IMR-90 (cell line): Measurements from ENCODE around the gene KCNH2. TPM values are rescaled to one million over a fixed set of nuclear protein-coding genes. Genes with fewer than 3 reads are reported as not detected.

Experiments used
- ATAC-seq: fragments of 200-7000 bp; cut with Tn5 transposase; 2 replicates; pipeline ENCODE4 v1.9.1; 2020; ENCODE audit warnings: low read depth, mild to moderate bottlenecking, moderate library complexity
- BruUV-seq: library from RNA; stranded (reverse); fragments of 400-500 nt; replicated peaks from 2 replicates; lab custom pipeline; 2021; lab: Mats Ljungman, UMichigan
- CTCF ChIA-PET: fragments of 300-600 bp; formaldehyde crosslinking; extraction: SDS; loops from one replicate; lab custom pipeline; 2021; ENCODE audit warnings: antibody characterized with exemption; lab: Yijun Ruan, JAX
- POLR2A ChIA-PET: fragments of 300-600 bp; sonication (Branson Sonifier 250); formaldehyde crosslinking; loops from one replicate; lab custom pipeline; 2022; ENCODE audit warnings: antibody characterized with exemption; ENCODE audit not compliant: unreplicated experiment; lab: Charles Lee
- DNase-seq: peaks from one replicate; pipeline ENCODE4 v3.0.0; 2013
- H2AFZ ChIP-seq: replicated peaks from 2 replicates; pipeline ENCODE3; 2013; ENCODE audit warnings: low read length, mild to moderate bottlenecking; ENCODE audit not compliant: poor library complexity
- H2AK5ac ChIP-seq: 2 replicates; pipeline ENCODE4 v1.6.1; 2013; ENCODE audit warnings: low read depth, low read length, inconsistent platforms
- H2AK9ac ChIP-seq: replicated peaks from 2 replicates; pipeline ENCODE3; 2013; ENCODE audit warnings: mild to moderate bottlenecking, low read depth, low read length, moderate library complexity; ENCODE audit not compliant: poor library complexity
- H2BK120ac ChIP-seq: 2 replicates; pipeline ENCODE4 v1.6.1; 2013; ENCODE audit warnings: low read depth, low read length, inconsistent platforms
- H2BK15ac ChIP-seq: 3 replicates; pipeline ENCODE4 v1.6.1; 2013; ENCODE audit warnings: low read depth, low read length, inconsistent platforms
- H2BK20ac ChIP-seq: 2 replicates; pipeline ENCODE4 v1.6.1; 2013; ENCODE audit warnings: low read depth, mild to moderate bottlenecking, inconsistent platforms, low read length, moderate library complexity
- H2BK5ac ChIP-seq: 2 replicates; pipeline ENCODE4 v1.6.1; 2013; ENCODE audit warnings: mild to moderate bottlenecking, low read depth, low read length, inconsistent platforms; ENCODE audit not compliant: poor library complexity, severe bottlenecking
- H3K14ac ChIP-seq: replicated peaks from 2 replicates; pipeline ENCODE4 v1.6.1; 2013; ENCODE audit warnings: low read depth, low read length, inconsistent platforms
- H3K18ac ChIP-seq: 2 replicates; pipeline ENCODE4 v1.6.1; 2013; ENCODE audit warnings: low read depth, low read length, control low read depth
- H3K23ac ChIP-seq: 2 replicates; pipeline ENCODE4 v1.6.1; 2013; ENCODE audit warnings: low read depth, low read length, inconsistent platforms
- H3K27ac ChIP-seq: 2 replicates; pipeline ENCODE4 v1.5.1; 2013; ENCODE audit warnings: mild to moderate bottlenecking, control low read depth, low read length; ENCODE audit not compliant: insufficient read depth
- H3K27me3 ChIP-seq: 2 replicates; pipeline ENCODE4 v1.6.1; 2013; ENCODE audit warnings: low read length; ENCODE audit not compliant: control insufficient read depth, insufficient read depth
- H3K36me3 ChIP-seq: 2 replicates; pipeline ENCODE4 v1.6.1; 2013; ENCODE audit warnings: low read length, mixed read lengths; ENCODE audit not compliant: control insufficient read depth, insufficient read depth
- H3K4ac ChIP-seq: 2 replicates; pipeline ENCODE4 v1.6.1; 2013; ENCODE audit warnings: low read depth, low read length, inconsistent platforms
- H3K4me1 ChIP-seq: 2 replicates; pipeline ENCODE4 v1.6.1; 2013; ENCODE audit warnings: low read length, mixed read lengths; ENCODE audit not compliant: control insufficient read depth, insufficient read depth
- H3K4me2 ChIP-seq: 2 replicates; pipeline ENCODE4 v1.6.1; 2013; ENCODE audit warnings: low read depth, mild to moderate bottlenecking, control low read depth, low read length, moderate library complexity
- H3K4me3 ChIP-seq: 2 replicates; pipeline ENCODE4 v1.5.1; 2013; ENCODE audit warnings: low read depth, mild to moderate bottlenecking, control low read depth, low read length, moderate library complexity; ENCODE audit not compliant: insufficient read depth
- H3K56ac ChIP-seq: 2 replicates; pipeline ENCODE4 v1.6.1; 2013; ENCODE audit warnings: low read length, inconsistent platforms; ENCODE audit not compliant: insufficient read depth; ENCODE audit errors: extremely low read depth
- H3K79me1 ChIP-seq, 2 experiments: 2 replicates each; pipeline ENCODE4 v1.6.1; 2013; ENCODE audit warnings: low read length in 2 of 2, inconsistent platforms in 1 of 2, low read depth in 1 of 2
- H3K9ac ChIP-seq: 2 replicates; pipeline ENCODE4 v1.6.1; 2013; ENCODE audit warnings: low read depth, low read length, control low read depth
- H3K9me1 ChIP-seq: 2 replicates; pipeline ENCODE4 v1.6.1; 2013; ENCODE audit warnings: low read length, inconsistent platforms; ENCODE audit not compliant: insufficient read depth
- H3K9me3 ChIP-seq: 2 replicates; pipeline ENCODE4 v1.6.1; 2013; ENCODE audit warnings: low read length; ENCODE audit not compliant: control insufficient read depth, insufficient read depth
- H4K20me1 ChIP-seq: 2 replicates; pipeline ENCODE4 v1.6.1; 2013; ENCODE audit warnings: low read length, inconsistent platforms; ENCODE audit not compliant: insufficient read depth
- H4K5ac ChIP-seq: 2 replicates; pipeline ENCODE4 v1.6.1; 2013; ENCODE audit warnings: mild to moderate bottlenecking, low read depth, low read length, control low read depth
- H4K8ac ChIP-seq, 2 experiments: 2 replicates each; pipeline ENCODE4 v1.6.1; 2013; ENCODE audit warnings: low read depth in 2 of 2, low read length in 2 of 2, control low read depth in 1 of 2, inconsistent platforms in 1 of 2
- H4K91ac ChIP-seq: 2 replicates; pipeline ENCODE4 v1.6.1; 2013; ENCODE audit warnings: low read depth, low read length, inconsistent platforms; ENCODE audit not compliant: insufficient read depth
- BHLHE40 ChIP-seq: fragments of 150-350 bp; IDR thresholded peaks from 2 replicates; pipeline ENCODE4 v1.6.1; 2016; ENCODE audit warnings: mild to moderate bottlenecking, low read depth, low read length
- CHD1 ChIP-seq: IDR thresholded peaks from 2 replicates; pipeline ENCODE4 v1.6.1; 2012; ENCODE audit warnings: low read depth, low read length, improper control_type of control experiment
- FOS ChIP-seq: fragments of 150-350 bp; IDR thresholded peaks from 2 replicates; pipeline ENCODE4 v1.6.1; 2016; ENCODE audit warnings: low read depth, low read length
- MAZ ChIP-seq: IDR thresholded peaks from 2 replicates; pipeline ENCODE4 v1.6.1; 2012; ENCODE audit warnings: low read depth, mild to moderate bottlenecking, low read length, improper control_type of control experiment, moderate library complexity, borderline replicate concordance
- NFE2L2 ChIP-seq: fragments of 150-350 bp; IDR thresholded peaks from 2 replicates; pipeline ENCODE4 v1.6.1; 2016; ENCODE audit warnings: low read depth, mild to moderate bottlenecking, low read length
- POLR2A ChIP-seq: IDR thresholded peaks from 2 replicates; pipeline ENCODE4 v1.6.1; 2012; ENCODE audit warnings: mild to moderate bottlenecking, low read depth, low read length
- RAD21 ChIP-seq: IDR thresholded peaks from 2 replicates; pipeline ENCODE4 v1.6.1; 2012; ENCODE audit warnings: low read length, improper control_type of control experiment
- RCOR1 ChIP-seq: IDR thresholded peaks from 2 replicates; pipeline ENCODE4 v1.6.1; 2012; ENCODE audit warnings: mild to moderate bottlenecking, low read length, improper control_type of control experiment; ENCODE audit not compliant: insufficient replicate concordance
- SMC3 ChIP-seq: fragments of 150-350 bp; IDR thresholded peaks from 2 replicates; pipeline ENCODE4 v1.6.1; 2016; ENCODE audit warnings: low read depth, mild to moderate bottlenecking, antibody characterized with exemption, low read length, moderate library complexity
- WGBS, 2 experiments: methylation state at CpG; one replicate each; pipeline versions ENCODE4 v1.1.5 to v1.1.7; 2013; ENCODE audit warnings: missing lambda C conversion rate in 2 of 2; ENCODE audit not compliant: insufficient read length in 1 of 2; ENCODE audit errors: extremely low coverage in 2 of 2; 5-methylcytosine and 5-hydroxymethylcytosine counted together
- dilution Hi-C: fragments of 300-500 bp; cut with HindIII; formaldehyde crosslinking; loops from one replicate; pipeline ENCODE4 v1.14.3; 2018; ENCODE audit warnings: low sequenced_read_pairs; ENCODE audit not compliant: unreplicated experiment
- in situ Hi-C: fragments of 300-500 bp; cut with MboI; formaldehyde crosslinking; loops from 3 replicates; pipeline ENCODE4 v1.14.3; 2019; ENCODE audit warnings: low sequenced_read_pairs, inconsistent platforms, mixed read lengths
- intact Hi-C: fragments of 100-400 bp; cut with micrococcal nuclease; formaldehyde crosslinking; loops from 2 replicates; pipeline ENCODE4 v1.10.0; 2022
- polyA plus RNA-seq, 3 experiments: library from polyadenylated mRNA; depleted of rRNA; stranded (reverse); fragments of >200 nt; gene quantifications; 2 replicates each; pipeline ENCODE4 v1.2.3, GENCODE V29; 2012; ENCODE audit warnings: low replicate concordance in 1 of 3
- total RNA-seq: library from RNA; depleted of rRNA; stranded (reverse); fragments of >200 nt; gene quantifications from 2 replicates; pipeline ENCODE4 v1.2.3, GENCODE V29; 2012
- TF ChIP-seq, protein P1 (sequence below): conservative IDR thresholded peaks from 2 replicates; pipeline ENCODE4 v1.5.1; 2012; ENCODE audit warnings: mild to moderate bottlenecking, low read depth, low read length, improper control_type of control experiment
- TF ChIP-seq, protein P2 (sequence below): fragments of 150-350 bp; IDR thresholded peaks from 2 replicates; pipeline ENCODE4 v1.6.1; 2016; ENCODE audit warnings: low read depth, mild to moderate bottlenecking, low read length, moderate library complexity, borderline replicate concordance

The KCNH2 gene
- total and polyA plus RNA-seq, 2 of the 4 experiments (the other 2 are of a cell fraction) = 0.90 to 2.1 TPM

DNA sequence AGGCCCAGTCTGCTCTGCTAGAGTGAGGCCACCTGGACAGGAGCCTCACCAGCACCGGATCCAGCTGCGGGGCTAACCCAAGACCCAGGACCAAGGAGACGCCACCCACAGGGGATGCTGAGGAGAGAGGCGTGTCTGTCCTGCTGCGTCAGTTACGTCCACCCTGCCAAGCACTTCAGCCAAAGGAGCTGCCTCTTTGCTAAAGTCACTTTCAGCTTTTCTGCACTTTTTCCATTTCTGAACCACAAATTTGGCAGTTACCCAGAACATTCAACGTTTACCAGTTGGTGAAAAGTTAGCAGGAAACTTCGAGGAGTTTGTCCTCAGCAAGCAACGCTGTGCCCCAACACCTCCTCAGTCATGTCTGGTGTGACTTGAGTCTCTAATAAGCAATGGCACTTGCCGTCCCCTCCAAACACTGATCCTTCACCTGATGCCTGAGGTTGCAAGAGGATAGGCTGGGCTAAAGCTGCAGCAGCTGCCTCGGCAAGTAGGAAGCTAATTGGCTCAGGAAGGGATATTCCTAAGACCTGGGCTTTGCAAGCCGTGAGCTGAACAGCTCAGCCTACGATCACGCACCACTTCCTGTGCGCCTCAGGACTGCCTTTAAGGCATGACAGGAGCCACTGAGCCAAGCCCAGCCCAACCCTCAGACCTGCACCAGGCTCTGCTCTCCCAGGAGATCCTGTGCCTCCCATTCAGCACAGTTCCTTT is 40.1 kb downstream of the KCNH2 start:
- DNase-seq (peak; percentile 58), ATAC-seq (peak; percentile 80)
- Histone ChIP-seq H3K23ac (no peak overlapping the region), H2AK9ac (no peak overlapping the region), H3K9me1 (0 out of 2 replicates have a peak, but pooled peaks cover 3% of the 10 kb centered on the region), H3K4me3 (no peak overlapping the region), H2AFZ (peak overlapping the region; percentile 9), H3K56ac (no peak overlapping the region), H3K9me3 (no peaks in the 10 kb centered on the region), H3K4me2 (peak overlapping the region; percentile 41; the same call in 1 of the 2 replicates), H4K8ac (no peak overlapping the region), H3K36me3 (no peaks in the 10 kb centered on the region), H3K27ac (no peak overlapping the region), H3K18ac (no peak overlapping the region), H3K4ac (no peak overlapping the region), H2BK120ac (no peak overlapping the region), H4K91ac (no peak overlapping the region), H3K79me1 (no peaks in the 10 kb centered on the region), H2BK20ac (no peak overlapping the region), H3K27me3 (no peaks in the 10 kb centered on the region; the same call in 1 of the 2 replicates), H2BK5ac (no peak overlapping the region), H2BK15ac (no peak overlapping the region), H4K20me1 (no peaks in the 10 kb centered on the region), H4K5ac (no peak overlapping the region), H3K4me1 (peaks cover 5% of the 10 kb centered on the region; the same call in 1 of the 2 replicates), H2AK5ac (no peak overlapping the region), H3K14ac (no peak overlapping the region), H3K9ac (no peak overlapping the region)
- POLR2A ChIA-PET = interaction anchor here (0.7 kb wide), 1 partner anchor 27 kb away, joined by 3 read pairs; no protein-coding TSS in a partner anchor
- no TSS peak for BruUV-seq
- TF ChIP-seq CHD1 (no peak), RCOR1 (no peak), NFE2L2 (no peak), POLR2A (no peak), MAZ (no peak), SMC3 (no peak), RAD21 (no peak), BHLHE40 (no peak), FOS (no peak)
- TF ChIP-seq, protein P1, sequence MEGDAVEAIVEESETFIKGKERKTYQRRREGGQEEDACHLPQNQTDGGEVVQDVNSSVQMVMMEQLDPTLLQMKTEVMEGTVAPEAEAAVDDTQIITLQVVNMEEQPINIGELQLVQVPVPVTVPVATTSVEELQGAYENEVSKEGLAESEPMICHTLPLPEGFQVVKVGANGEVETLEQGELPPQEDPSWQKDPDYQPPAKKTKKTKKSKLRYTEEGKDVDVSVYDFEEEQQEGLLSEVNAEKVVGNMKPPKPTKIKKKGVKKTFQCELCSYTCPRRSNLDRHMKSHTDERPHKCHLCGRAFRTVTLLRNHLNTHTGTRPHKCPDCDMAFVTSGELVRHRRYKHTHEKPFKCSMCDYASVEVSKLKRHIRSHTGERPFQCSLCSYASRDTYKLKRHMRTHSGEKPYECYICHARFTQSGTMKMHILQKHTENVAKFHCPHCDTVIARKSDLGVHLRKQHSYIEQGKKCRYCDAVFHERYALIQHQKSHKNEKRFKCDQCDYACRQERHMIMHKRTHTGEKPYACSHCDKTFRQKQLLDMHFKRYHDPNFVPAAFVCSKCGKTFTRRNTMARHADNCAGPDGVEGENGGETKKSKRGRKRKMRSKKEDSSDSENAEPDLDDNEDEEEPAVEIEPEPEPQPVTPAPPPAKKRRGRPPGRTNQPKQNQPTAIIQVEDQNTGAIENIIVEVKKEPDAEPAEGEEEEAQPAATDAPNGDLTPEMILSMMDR = no peak
- TF ChIP-seq, protein P2, sequence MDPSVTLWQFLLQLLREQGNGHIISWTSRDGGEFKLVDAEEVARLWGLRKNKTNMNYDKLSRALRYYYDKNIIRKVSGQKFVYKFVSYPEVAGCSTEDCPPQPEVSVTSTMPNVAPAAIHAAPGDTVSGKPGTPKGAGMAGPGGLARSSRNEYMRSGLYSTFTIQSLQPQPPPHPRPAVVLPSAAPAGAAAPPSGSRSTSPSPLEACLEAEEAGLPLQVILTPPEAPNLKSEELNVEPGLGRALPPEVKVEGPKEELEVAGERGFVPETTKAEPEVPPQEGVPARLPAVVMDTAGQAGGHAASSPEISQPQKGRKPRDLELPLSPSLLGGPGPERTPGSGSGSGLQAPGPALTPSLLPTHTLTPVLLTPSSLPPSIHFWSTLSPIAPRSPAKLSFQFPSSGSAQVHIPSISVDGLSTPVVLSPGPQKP = no peak
- WGBS, 2 experiments = 16% methylated on average over 6 of the region's 15 CpGs; no CpG with 5 or more reads in 1 of the 2 experiments
- CTCF ChIA-PET = no interaction called here
- dilution Hi-C loops (no loop called here), in situ Hi-C loops (no loop called here), intact Hi-C loops (no loop called here)
